HCEC 1CT (cell line): ENCODE results near the gene UBE2D1.

Experiments used
- DNase-seq: peaks from one replicate; pipeline ENCODE4 v3.0.0-alpha.2; 2017

Gene UBE2D1

GRCh38 chr10:58334817-58335305 lies at the start of gene UBE2D1:
Gene UBE2D1, plus strand, starts transcription at chr10:58335006. Its CDS starts 196 bp downstream, at chr10:58335202.
- peak; percentile 76 for DNase-seq

- peak; percentile 72 for DNase-seq
Measured at GRCh38 chr10:58291538-58292174, 43.1 kb upstream of the UBE2D1 start.

GRCh38 chr10:58293989-58294388 lies 40.8 kb upstream of the UBE2D1 start:
- no peak for DNase-seq

GRCh38 chr10:58299580-58299979 lies 35.2 kb upstream of the UBE2D1 start:
- DNase-seq: peak; percentile 47

GRCh38 chr10:58300676-58301075 lies 34.1 kb upstream of the UBE2D1 start:
- DNase-seq: no peak

GRCh38 chr10:58302254-58302653 lies 32.6 kb upstream of the UBE2D1 start:
- no peak for DNase-seq

- no peak for DNase-seq
Measured at GRCh38 chr10:58304099-58304633, 30.6 kb upstream of the UBE2D1 start.

- no peak for DNase-seq
Measured at GRCh38 chr10:58305821-58306220, 29.0 kb upstream of the UBE2D1 start.

- no peak for DNase-seq
Measured at GRCh38 chr10:58307676-58308075, 27.1 kb upstream of the UBE2D1 start.

GRCh38 chr10:58311026-58311425 lies 23.8 kb upstream of the UBE2D1 start:
- no peak for DNase-seq

- no peak for DNase-seq
Measured at GRCh38 chr10:58316874-58317273, 17.9 kb upstream of the UBE2D1 start.

GRCh38 chr10:58318346-58318745 lies 16.5 kb upstream of the UBE2D1 start:
- DNase-seq: no peak

- peak; percentile 10 for DNase-seq
Measured at GRCh38 chr10:58319599-58319998, 15.2 kb upstream of the UBE2D1 start.

GRCh38 chr10:58320351-58321049 lies 14.3 kb upstream of the UBE2D1 start:
- no peak for DNase-seq

- peak; percentile 67 for DNase-seq
Measured at GRCh38 chr10:58322072-58322834, 12.6 kb upstream of the UBE2D1 start.

GRCh38 chr10:58322835-58323209 lies 12.0 kb upstream of the UBE2D1 start:
- peak; percentile 13 for DNase-seq

GRCh38 chr10:58326967-58327381 lies 7.8 kb upstream of the UBE2D1 start:
- DNase-seq: no peak

- DNase-seq: no peak
Measured at GRCh38 chr10:58328233-58328632, 6.6 kb upstream of the UBE2D1 start.

GRCh38 chr10:58330431-58330830 lies 4.4 kb upstream of the UBE2D1 start:
- DNase-seq: no peak

- DNase-seq: no peak
Measured at GRCh38 chr10:58331646-58332045, 3.2 kb upstream of the UBE2D1 start.

GRCh38 chr10:58335306-58336005 lies 650 bp downstream of the UBE2D1 start:
- DNase-seq: peak; percentile 68

GRCh38 chr10:58336242-58336641 lies 1.4 kb downstream of the UBE2D1 start:
- DNase-seq: no peak

GRCh38 chr10:58341422-58341821 lies 6.6 kb downstream of the UBE2D1 start:
- no peak for DNase-seq
